GM12878 (cell line): ENCODE measurements around the gene BMF. TPM values are rescaled to one million over a fixed set of nuclear protein-coding genes. Genes with fewer than 3 reads are reported as not detected.

ENCODE experiments used
- BCLAF1 ChIP-seq: fragments of 450-650 bp; IDR thresholded peaks from 2 replicates; pipeline ENCODE4 v1.6.1; 2017; ENCODE audit warnings: antibody characterized with exemption, mild to moderate bottlenecking, moderate library complexity
- CTCF ChIP-seq, 3 experiments: IDR thresholded peaks in 2 of 3; conservative IDR thresholded peaks in 1 of 3; 2 replicates each; pipeline ENCODE4 v1.5.1; 2011; ENCODE audit warnings: low read depth in 3 of 3, low read length in 3 of 3, mild to moderate bottlenecking in 3 of 3, control low read depth in 2 of 3, moderate library complexity in 2 of 3, inconsistent platforms in 1 of 3, mixed read lengths in 1 of 3; ENCODE audit not compliant: control insufficient read depth in 2 of 3, insufficient read depth in 1 of 3; ENCODE audit errors: extremely low read depth in 1 of 3
- FOS ChIP-seq: IDR thresholded peaks from 3 replicates; pipeline ENCODE4 v1.6.1; 2011; ENCODE audit warnings: borderline replicate concordance; ENCODE audit not compliant: insufficient read length; ENCODE audit errors: extremely low read depth
- HDGF ChIP-seq: fragments of 450-650 bp; IDR thresholded peaks from 2 replicates; pipeline ENCODE4 v1.6.1; 2016; ENCODE audit warnings: antibody characterized with exemption
- KLF5 ChIP-seq: fragments of 450-650 bp; IDR thresholded peaks from 2 replicates; pipeline ENCODE4 v1.6.1; 2014; ENCODE audit warnings: mild to moderate bottlenecking; ENCODE audit not compliant: partially characterized antibody
- MYB ChIP-seq: fragments of 150-350 bp; IDR thresholded peaks from 2 replicates; pipeline ENCODE4 v1.6.1; 2014; ENCODE audit warnings: mild to moderate bottlenecking, low read depth, low read length, borderline replicate concordance
- PKNOX1 ChIP-seq: fragments of 450-650 bp; IDR thresholded peaks from 2 replicates; pipeline ENCODE4 v1.6.1; 2016; ENCODE audit warnings: mild to moderate bottlenecking
- POLR2A ChIP-seq: IDR thresholded peaks from 2 replicates; pipeline ENCODE4 v1.6.1; 2011; ENCODE audit warnings: low read depth, mild to moderate bottlenecking, low read length
- RB1 ChIP-seq: fragments of 450-650 bp; formaldehyde crosslinking; IDR thresholded peaks from 2 replicates; pipeline ENCODE4 v1.6.1; 2017; ENCODE audit warnings: mild to moderate bottlenecking, borderline replicate concordance
- REST ChIP-seq: IDR thresholded peaks from 2 replicates; pipeline ENCODE4 v1.6.1; 2012; ENCODE audit warnings: mild to moderate bottlenecking, low read depth, low read length
- TCF12 ChIP-seq: IDR thresholded peaks from 2 replicates; pipeline ENCODE4 v1.6.1; 2011; ENCODE audit warnings: low read depth, mild to moderate bottlenecking, low read length
- USF2 ChIP-seq: IDR thresholded peaks from 2 replicates; pipeline ENCODE4 v1.6.1; 2011; ENCODE audit warnings: low read depth, low read length, improper control_type of control experiment, borderline replicate concordance
- ZBTB33 ChIP-seq: fragments of 450-650 bp; IDR thresholded peaks from 2 replicates; pipeline ENCODE4 v1.6.1; 2017; ENCODE audit warnings: mild to moderate bottlenecking
- ZZZ3 ChIP-seq: IDR thresholded peaks from 2 replicates; pipeline ENCODE4 v1.6.1; 2011; ENCODE audit warnings: low read depth; ENCODE audit not compliant: control insufficient read depth, insufficient read length
- polyA plus RNA-seq, 11 experiments: library from polyadenylated mRNA; depleted of rRNA in 4 of 11; unstranded in 6 of 11; stranded (reverse) in 5 of 11; fragments of >200 nt; fragmentation: Nextera tagmentation in 4 of 11; fragmentation: Illumina TruSeq in 1 of 11; extraction: Ambion mirVana in 4 of 11; extraction: Trizol in 1 of 11; gene quantifications; 1 replicate in 1 of 11; 2 replicates in 10 of 11; pipeline versions ENCODE4 v1.2.1 to v1.2.3, GENCODE V29; 2011 to 2016; ENCODE audit warnings: inconsistent platforms in 2 of 11, missing spikeins in 2 of 11, low read depth in 1 of 11
- total RNA-seq, 4 experiments: library from RNA; depleted of rRNA in 3 of 4; stranded (reverse); fragments of >200 nt in 3 of 4; fragmentation: Illumina TruSeq in 1 of 4; extraction: Trizol in 1 of 4; gene quantifications; 2 replicates each; pipeline versions ENCODE4 v1.2.1 to v1.2.3, GENCODE V29; 2013 to 2021

BMF gene
- total and polyA plus RNA-seq, 10 of the 15 experiments (the other 5 are each of a cell fraction or from before 2014, with no cell fraction given) = 0.82 to 34.9 (median 16.9) TPM

GRCh38 chr15:40038638-40039543 is 69.8 kb downstream of the BMF start, which contains the start of gene SRP14 (continued):
- no peak for TF ChIP-seq REST
- peak; percentile 98 for TF ChIP-seq POLR2A
- no peak for TF ChIP-seq KLF5
- no peak for TF ChIP-seq ZBTB33
- TF ChIP-seq FOS = no peak
- TF ChIP-seq USF2 = no peak
- TF ChIP-seq RB1 = no peak
- no peak for TF ChIP-seq TCF12
- TF ChIP-seq BCLAF1 = peak; percentile 36; the same call in 1 of the 2 replicates
- 0 out of 6 replicates have a peak, but pooled peaks of 1 of the 3 experiments have one; percentile 1 for TF ChIP-seq CTCF (IDR thresholded peaks at IDR 0.05 in 2 of 3, conservative IDR thresholded peaks at IDR 0.05 in 1 of 3; ENCODE audit: control insufficient read depth in 2 of 3, extremely low read depth in 1 of 3, insufficient read depth in 1 of 3, low read depth in 3 of 3, low read length in 3 of 3)
- TF ChIP-seq ZZZ3 = no peak
- no peak for TF ChIP-seq MYB
- peak; percentile 81 for TF ChIP-seq HDGF
- TF ChIP-seq PKNOX1 = peak; percentile 82
